ENCODE data around the gene CST7.

The CST7 gene

DNA sequence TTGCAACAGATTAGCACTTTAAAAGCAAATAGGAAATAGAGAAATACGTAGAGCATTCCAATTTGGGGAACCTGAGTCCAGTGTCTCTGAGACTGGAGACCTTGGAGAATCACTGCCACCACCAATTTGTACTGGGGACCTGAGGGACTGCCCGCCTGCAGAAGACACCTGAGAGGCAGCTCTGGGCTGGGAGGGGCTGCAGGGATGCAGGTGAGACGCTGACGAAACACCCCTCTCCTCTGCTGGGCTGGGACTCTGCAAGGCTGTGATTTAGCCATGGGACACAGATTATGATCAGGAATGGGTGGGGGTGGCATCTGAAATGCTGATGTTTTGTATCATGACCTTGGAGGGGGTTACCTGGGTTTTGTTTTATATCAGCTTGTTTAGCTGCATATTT lies 50.5 kb downstream of the CST7 start:
- peak overlapping the region; percentile 84 for H3K27ac ChIP-seq
- TF ChIP-seq, protein P1, sequence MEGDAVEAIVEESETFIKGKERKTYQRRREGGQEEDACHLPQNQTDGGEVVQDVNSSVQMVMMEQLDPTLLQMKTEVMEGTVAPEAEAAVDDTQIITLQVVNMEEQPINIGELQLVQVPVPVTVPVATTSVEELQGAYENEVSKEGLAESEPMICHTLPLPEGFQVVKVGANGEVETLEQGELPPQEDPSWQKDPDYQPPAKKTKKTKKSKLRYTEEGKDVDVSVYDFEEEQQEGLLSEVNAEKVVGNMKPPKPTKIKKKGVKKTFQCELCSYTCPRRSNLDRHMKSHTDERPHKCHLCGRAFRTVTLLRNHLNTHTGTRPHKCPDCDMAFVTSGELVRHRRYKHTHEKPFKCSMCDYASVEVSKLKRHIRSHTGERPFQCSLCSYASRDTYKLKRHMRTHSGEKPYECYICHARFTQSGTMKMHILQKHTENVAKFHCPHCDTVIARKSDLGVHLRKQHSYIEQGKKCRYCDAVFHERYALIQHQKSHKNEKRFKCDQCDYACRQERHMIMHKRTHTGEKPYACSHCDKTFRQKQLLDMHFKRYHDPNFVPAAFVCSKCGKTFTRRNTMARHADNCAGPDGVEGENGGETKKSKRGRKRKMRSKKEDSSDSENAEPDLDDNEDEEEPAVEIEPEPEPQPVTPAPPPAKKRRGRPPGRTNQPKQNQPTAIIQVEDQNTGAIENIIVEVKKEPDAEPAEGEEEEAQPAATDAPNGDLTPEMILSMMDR (conservative IDR thresholded peaks at IDR 0.05), result no peak

DNA sequence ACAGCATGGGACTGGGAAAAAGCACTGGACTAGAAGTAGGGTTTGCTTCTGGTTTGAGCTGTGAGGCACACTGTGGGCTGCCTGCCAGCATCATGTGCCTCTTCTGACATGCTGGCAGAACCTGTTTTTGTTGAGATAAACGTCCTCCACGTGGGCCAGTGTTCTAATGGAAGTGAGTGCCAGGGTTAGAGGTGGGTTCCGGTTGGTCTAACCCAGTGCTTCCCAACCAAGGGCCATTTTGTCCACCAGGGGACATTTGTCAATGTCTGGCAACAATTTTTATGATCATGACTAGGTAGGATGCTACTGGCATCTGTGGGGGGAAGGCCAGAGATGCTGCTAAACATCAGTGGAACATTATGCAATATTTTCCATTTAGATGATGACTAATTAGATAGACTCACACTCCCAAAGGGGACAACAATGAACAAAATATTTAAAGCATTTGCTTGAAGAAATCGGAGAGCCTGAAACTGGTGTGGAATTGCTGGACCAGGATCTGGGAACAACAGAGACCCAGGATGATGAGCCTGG lies 51.3 kb downstream of the CST7 start:
- TF ChIP-seq, protein P1 (conservative IDR thresholded peaks at IDR 0.05), result peak; percentile 41
- peak overlapping the region; percentile 84 for H3K27ac ChIP-seq

DNA sequence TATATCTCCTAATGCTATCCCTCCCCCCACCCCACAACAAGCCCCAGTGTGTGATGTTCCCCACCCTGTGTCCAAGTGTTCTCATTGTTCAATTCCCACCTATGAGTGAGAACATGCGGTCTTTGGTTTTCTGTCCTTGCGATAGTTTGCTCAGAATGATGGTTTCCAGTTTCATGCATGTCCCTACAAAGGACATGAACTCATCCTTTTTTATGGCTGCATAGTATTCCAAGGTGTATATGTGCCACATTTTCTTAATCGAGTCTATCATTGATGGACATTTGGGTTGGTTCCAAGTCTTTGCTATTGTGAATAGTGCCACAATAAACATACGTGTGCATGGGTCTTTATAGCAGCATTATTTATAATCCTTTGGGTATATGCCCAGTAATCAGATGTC lies 52.3 kb downstream of the CST7 start:
- peak overlapping the region; percentile 84 for H3K27ac ChIP-seq

DNA sequence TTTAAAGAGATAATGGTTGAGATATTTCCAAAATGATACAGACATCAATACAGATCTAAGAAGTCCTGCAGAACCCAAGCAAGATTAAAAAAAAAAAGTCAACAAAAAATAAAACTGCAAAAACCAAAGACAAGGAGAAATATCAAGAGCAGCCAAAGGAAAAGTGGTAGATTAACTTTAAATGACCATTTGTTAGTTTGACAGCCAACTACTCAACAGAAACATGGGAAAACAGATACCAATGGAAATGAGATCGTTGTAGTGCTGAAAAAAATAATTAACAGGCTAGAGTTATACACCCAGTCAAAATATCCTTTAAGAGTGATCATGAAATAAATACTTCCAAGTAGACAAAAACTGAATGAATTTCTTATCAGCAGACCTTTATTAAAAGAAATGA lies 53.9 kb downstream of the CST7 start:
- H3K27ac ChIP-seq, result no peak overlapping the region
- TF ChIP-seq, protein P1 (conservative IDR thresholded peaks at IDR 0.05), result no peak

DNA sequence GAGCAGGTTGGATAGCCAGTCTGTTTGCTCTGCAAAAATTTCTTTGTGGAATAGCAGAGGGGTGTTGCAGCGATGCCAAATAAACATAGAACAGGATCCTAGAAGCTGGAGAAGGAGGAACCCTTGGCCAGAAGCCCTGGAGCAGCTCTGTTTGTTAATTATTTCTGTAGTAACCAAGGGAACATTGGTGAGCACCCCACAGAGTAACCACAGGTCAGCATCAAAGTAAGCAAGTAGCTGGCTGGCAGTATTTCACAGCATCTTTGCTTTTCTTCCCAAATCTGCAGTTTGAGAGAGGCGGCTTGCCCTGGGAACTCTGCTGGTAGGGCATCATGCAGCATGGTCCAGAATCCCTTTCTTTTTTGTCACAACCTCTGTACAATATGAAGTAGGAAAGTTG lies 56.2 kb downstream of the CST7 start:
- TF ChIP-seq, protein P1 (conservative IDR thresholded peaks at IDR 0.05), result no peak
- H3K27ac ChIP-seq, result peak overlapping the region; percentile 95

DNA sequence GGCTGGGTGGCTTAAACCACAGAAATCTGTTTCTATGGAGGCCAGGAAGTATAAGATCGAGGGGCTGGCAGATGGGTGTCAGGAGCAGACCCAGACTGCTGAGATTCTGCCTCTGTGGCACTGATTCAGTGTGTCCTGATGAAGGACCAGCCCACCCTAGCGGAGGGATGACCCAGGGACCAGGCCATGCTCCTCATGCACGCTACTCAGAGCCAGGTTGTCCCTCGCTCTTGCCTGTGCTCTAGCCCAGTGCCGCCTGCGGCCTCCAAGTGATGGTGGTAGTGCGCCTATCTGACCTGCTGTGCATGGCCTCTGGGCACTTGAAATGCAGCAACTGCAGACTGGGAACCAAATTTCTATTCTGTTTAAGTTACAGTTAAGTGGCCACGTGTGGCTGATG lies 56.6 kb downstream of the CST7 start:
- peak overlapping the region; percentile 95 for H3K27ac ChIP-seq
- TF ChIP-seq, protein P1 (conservative IDR thresholded peaks at IDR 0.05), result no peak

DNA sequence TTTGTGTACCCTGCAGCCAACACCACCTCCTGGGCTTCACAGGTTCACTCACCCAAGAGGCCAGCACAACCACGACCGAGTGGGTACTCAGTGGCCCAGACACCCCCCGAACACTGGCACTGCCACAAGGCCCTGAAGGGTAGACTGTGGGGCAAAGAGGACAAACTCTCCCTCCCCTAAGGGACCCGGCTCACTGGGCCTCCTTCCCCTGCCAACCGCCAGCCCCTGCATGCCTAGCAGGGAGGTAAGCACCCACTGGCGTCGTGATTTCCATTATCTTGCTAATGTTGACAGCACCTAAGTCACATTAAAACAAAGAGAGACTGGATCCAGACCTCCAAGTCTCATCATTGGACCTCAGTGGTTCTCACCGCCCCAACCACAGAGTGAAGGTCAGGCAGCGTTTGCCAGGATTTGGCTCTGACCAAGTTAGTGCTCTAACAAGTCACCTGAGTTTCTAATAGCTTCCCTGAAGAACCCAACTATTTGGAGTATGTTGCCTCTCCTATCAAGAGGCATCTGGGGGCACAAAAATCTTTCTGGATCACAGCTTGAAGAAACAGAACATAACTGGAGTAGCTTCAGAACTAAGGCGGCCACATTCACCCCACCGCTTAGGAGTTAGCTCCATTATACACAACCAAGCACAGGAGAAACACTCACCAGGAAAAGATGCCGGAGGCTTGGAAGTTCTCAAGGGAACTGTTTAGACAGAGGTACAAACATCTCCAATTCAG lies 57.5 kb downstream of the CST7 start:
- TF ChIP-seq, protein P1 (conservative IDR thresholded peaks at IDR 0.05), result no peak

More for the DNA sequence above, 57.5 kb downstream of the CST7 start:
- peak overlapping the region; percentile 95 for H3K27ac ChIP-seq
